ENCODE data around the gene TNFAIP2. TPM values are rescaled to one million over a fixed set of nuclear protein-coding genes. Genes with fewer than 3 reads are reported as not detected.
A peak's percentile ranks its signal among the peaks of the same experiment; 100 is the strongest.

TNFAIP2 gene
- total RNA-seq, 1 experiment from 2014 or later, result 8.1 TPM

DNA sequence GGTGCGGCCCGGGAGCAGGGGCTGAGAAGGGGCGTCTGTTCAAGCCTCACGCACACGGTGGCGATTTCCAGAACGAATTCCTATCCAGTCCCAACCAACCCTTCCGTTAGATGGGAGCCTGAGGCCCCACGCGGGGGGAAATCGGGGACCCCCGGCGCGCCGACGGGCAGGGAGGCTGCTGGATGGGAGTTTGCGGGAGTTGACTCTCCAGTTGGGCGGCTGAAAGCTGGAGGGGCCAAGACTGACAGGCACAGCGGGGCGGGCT lies 18.9 kb upstream of the TNFAIP2 start:
- no peak for DNase-seq
- Mint-ChIP-seq H3K27me3 (ENCODE audit: insufficient read depth, unreplicated experiment) (no peaks in the 10 kb centered on the region), H3K9me3 (ENCODE audit: unreplicated experiment) (no peaks in the 10 kb centered on the region), H3K36me3 (ENCODE audit: insufficient read depth, unreplicated experiment) (peaks cover 13% of the 10 kb centered on the region), H3K4me1 (ENCODE audit: low read depth, unreplicated experiment) (peaks cover 10% of the 10 kb centered on the region), H3K27ac (ENCODE audit: unreplicated experiment) (no peak overlapping the region), H3K4me3 (ENCODE audit: unreplicated experiment) (peak overlapping the region; percentile 50)
- no peaks in the 10 kb centered on the region for H3K36me3 ChIP-seq (ENCODE audit: control insufficient read depth, insufficient read depth, low read length)
- no peaks in the 10 kb centered on the region for H3K9me3 ChIP-seq
- no TSS peak for BruUV-seq (replicated peaks)
- no peak for TF ChIP-seq CTCF (IDR thresholded peaks at IDR 0.05; ENCODE audit: insufficient read depth in 1 of 2, low read depth in 1 of 2, low read length in 1 of 2, severe bottlenecking in 1 of 2, unreplicated experiment in 1 of 2)
- peak overlapping the region; percentile 42 for H3K4me3 ChIP-seq (ENCODE audit: low read depth, low read length)
- POLR2A ChIA-PET, result interaction anchor here (1.1 to 1.3 kb wide), 2 partner anchors 10 to 230 kb away, joined by 4 to 5 read pairs; partner anchors contain the start of genes EIF5 and EXOC3L4
- intact Hi-C loops (cut with micrococcal nuclease; ENCODE audit: unreplicated experiment), result loop anchor here (2.0 kb wide), 2 partner anchors 82 to 180 kb away; no protein-coding TSS in a partner anchor
- CTCF ChIA-PET, result interaction anchor here (0.6 to 2.8 kb wide), 31 partner anchors 10 to 287 kb away, joined by 3 to 35 read pairs (median 6); partner anchors contain the start of genes EIF5, EXOC3L4, LBHD2 and TNFAIP2
- H3K27me3 ChIP-seq (replicated peaks; ENCODE audit: control insufficient read depth, insufficient read depth, low read length), result no peaks in the 10 kb centered on the region
- H3K4me1 ChIP-seq, result peaks cover 40% of the 10 kb centered on the region

GRCh38 chr14:103104654-103105452 lies 18.4 kb upstream of the TNFAIP2 start:
- H3K9me3 Mint-ChIP-seq (ENCODE audit: unreplicated experiment), result no peaks in the 10 kb centered on the region
- Histone ChIP-seq H3K4me1 (peaks cover 37% of the 10 kb centered on the region), H3K4me3 (ENCODE audit: low read depth, low read length) (peak overlapping the region; percentile 42), H3K9me3 (no peaks in the 10 kb centered on the region), H3K27me3 (replicated peaks; ENCODE audit: control insufficient read depth, insufficient read depth, low read length) (no peaks in the 10 kb centered on the region), H3K36me3 (ENCODE audit: control insufficient read depth, insufficient read depth, low read length) (no peaks in the 10 kb centered on the region)
- TF ChIP-seq CTCF (IDR thresholded peaks at IDR 0.05; ENCODE audit: insufficient read depth in 1 of 2, low read depth in 1 of 2, low read length in 1 of 2, severe bottlenecking in 1 of 2, unreplicated experiment in 1 of 2), result peak; percentile 95 to 98
- POLR2A ChIA-PET, result interaction anchor here (0.6 to 1.3 kb wide), 2 partner anchors 10 to 229 kb away, joined by 4 to 5 read pairs; partner anchors contain the start of gene EIF5
- H3K4me1 Mint-ChIP-seq (ENCODE audit: low read depth, unreplicated experiment), result peaks cover 10% of the 10 kb centered on the region
- H3K27me3 Mint-ChIP-seq (ENCODE audit: insufficient read depth, unreplicated experiment), result no peaks in the 10 kb centered on the region
- H3K36me3 Mint-ChIP-seq (ENCODE audit: insufficient read depth, unreplicated experiment), result peaks cover 13% of the 10 kb centered on the region
- no TSS peak for BruUV-seq (replicated peaks)
- no peak overlapping the region for H3K27ac Mint-ChIP-seq (ENCODE audit: unreplicated experiment)
- H3K4me3 Mint-ChIP-seq (ENCODE audit: unreplicated experiment), result peak overlapping the region; percentile 50
- CTCF ChIA-PET, result interaction anchor here (0.6 to 2.8 kb wide), 33 partner anchors 10 to 286 kb away, joined by 3 to 35 read pairs (median 5); partner anchors contain the start of genes EIF5, EXOC3L4, LBHD2 and TNFAIP2
- intact Hi-C loops (cut with micrococcal nuclease; ENCODE audit: unreplicated experiment), result loop anchor here (1.0 to 2.0 kb wide), 4 partner anchors 27 to 188 kb away; no protein-coding TSS in a partner anchor
- peak; percentile 77 to 86 for DNase-seq

GRCh38 chr14:103105580-103106150 lies 17.6 kb upstream of the TNFAIP2 start:
- no TSS peak for BruUV-seq (replicated peaks)
- intact Hi-C loops (cut with micrococcal nuclease; ENCODE audit: unreplicated experiment), result loop anchor here (1.0 to 2.0 kb wide), 4 partner anchors 27 to 188 kb away; no protein-coding TSS in a partner anchor
- TF ChIP-seq CTCF (IDR thresholded peaks at IDR 0.05; ENCODE audit: insufficient read depth in 1 of 2, low read depth in 1 of 2, low read length in 1 of 2, severe bottlenecking in 1 of 2, unreplicated experiment in 1 of 2), result peak in 1 of 2 experiments; percentile 44
- Mint-ChIP-seq H3K4me1 (ENCODE audit: low read depth, unreplicated experiment) (peaks cover 13% of the 10 kb centered on the region), H3K27ac (ENCODE audit: unreplicated experiment) (no peak overlapping the region), H3K36me3 (ENCODE audit: insufficient read depth, unreplicated experiment) (peaks cover 14% of the 10 kb centered on the region), H3K27me3 (ENCODE audit: insufficient read depth, unreplicated experiment) (no peaks in the 10 kb centered on the region), H3K4me3 (ENCODE audit: unreplicated experiment) (no peak overlapping the region), H3K9me3 (ENCODE audit: unreplicated experiment) (no peaks in the 10 kb centered on the region)
- Histone ChIP-seq H3K9me3 (no peaks in the 10 kb centered on the region), H3K4me3 (ENCODE audit: low read depth, low read length) (no peak overlapping the region), H3K36me3 (ENCODE audit: control insufficient read depth, insufficient read depth, low read length) (no peaks in the 10 kb centered on the region), H3K4me1 (peaks cover 37% of the 10 kb centered on the region), H3K27me3 (replicated peaks; ENCODE audit: control insufficient read depth, insufficient read depth, low read length) (no peaks in the 10 kb centered on the region)
- ChIA-PET POLR2A (no interaction called here), CTCF (interaction anchor here (0.9 to 2.8 kb wide), 18 partner anchors 9 to 249 kb away, joined by 3 to 35 read pairs (median 8); partner anchors contain the start of genes EIF5, EXOC3L4 and LBHD2)
- peak in 1 of 2 experiments; percentile 46 for DNase-seq

Measured in Caco-2 (cell line).